Panc1 (cell line): ENCODE measurements around the gene ADARB2. TPM values are rescaled to one million over a fixed set of nuclear protein-coding genes. Genes with fewer than 3 reads are reported as not detected.

Experiments used
- ATAC-seq: fragments of 200-7000 bp; cut with Tn5 transposase; 2 replicates; pipeline ENCODE4 v1.9.1; 2020; ENCODE audit warnings: mild to moderate bottlenecking, moderate library complexity
- BruUV-seq: library from RNA; stranded (reverse); fragments of 400-500 nt; replicated peaks from 2 replicates; lab custom pipeline; 2021; lab: Mats Ljungman, UMichigan
- CTCF ChIA-PET: fragments of 300-600 bp; sonication (Branson Sonifier 250); formaldehyde crosslinking; loops from one replicate; lab custom pipeline; 2022; ENCODE audit warnings: antibody characterized with exemption; lab: Charles Lee
- POLR2A ChIA-PET: fragments of 300-600 bp; sonication (Branson Sonifier 250); formaldehyde crosslinking; loops from one replicate; lab custom pipeline; 2022; ENCODE audit warnings: antibody characterized with exemption; lab: Charles Lee
- DNase-seq: peaks from one replicate; pipeline ENCODE4 v3.0.0-alpha.2; 2010; ENCODE audit warnings: low read depth, low spot score
- H3K27ac ChIP-seq: 2 replicates; pipeline ENCODE4 v1.5.1; 2011; ENCODE audit warnings: mild to moderate bottlenecking, low read length, inconsistent platforms
- H3K27me3 ChIP-seq: fragments of 200-500 bp; sonication (Bioruptor generic); 2 replicates; pipeline ENCODE4 v1.6.0; 2014; ENCODE audit warnings: low read length, inconsistent platforms; ENCODE audit not compliant: control insufficient read depth, insufficient read depth
- H3K36me3 ChIP-seq: fragments of 200-500 bp; sonication (Bioruptor generic); 2 replicates; pipeline ENCODE4 v1.5.1; 2014; ENCODE audit warnings: inconsistent platforms, mild to moderate bottlenecking, low read length, moderate library complexity; ENCODE audit not compliant: control insufficient read depth, insufficient read depth
- H3K4me1 ChIP-seq: 2 replicates; pipeline ENCODE4 v1.5.1; 2011; ENCODE audit warnings: inconsistent platforms, mild to moderate bottlenecking, low read length, moderate library complexity; ENCODE audit not compliant: control insufficient read depth, insufficient read depth
- H3K4me3 ChIP-seq, 2 experiments: 2 replicates each; pipeline ENCODE4 v1.5.1; 2011 to 2012; ENCODE audit warnings: low read depth in 2 of 2, low read length in 2 of 2, mild to moderate bottlenecking in 2 of 2, inconsistent platforms in 1 of 2, moderate library complexity in 1 of 2
- H3K9me3 ChIP-seq: fragments of 200-500 bp; sonication (Bioruptor generic); 2 replicates; pipeline ENCODE4 v1.5.1; 2014; ENCODE audit warnings: low read depth, mild to moderate bottlenecking, inconsistent platforms, low read length, moderate library complexity; ENCODE audit not compliant: control insufficient read depth, insufficient read depth
- POLR2AphosphoS5 ChIP-seq: IDR thresholded peaks from 2 replicates; pipeline ENCODE4 v1.6.1; 2012; ENCODE audit warnings: mild to moderate bottlenecking, low read depth, low read length, moderate library complexity
- SIN3A ChIP-seq: IDR thresholded peaks from 2 replicates; pipeline ENCODE4 v1.6.1; 2012; ENCODE audit warnings: low read depth, mild to moderate bottlenecking, low read length, moderate library complexity, borderline replicate concordance; ENCODE audit not compliant: insufficient read depth
- TCF7L2 ChIP-seq: IDR thresholded peaks from 2 replicates; pipeline ENCODE4 v1.6.1; 2011; ENCODE audit warnings: mild to moderate bottlenecking, low read depth, low read length, inconsistent platforms
- in situ Hi-C: cut with HindIII; loops from 2 replicates; pipeline ENCODE4 v1.10.0; 2016; ENCODE audit warnings: low sequenced_read_pairs, low pct_unique_long_range_greater_than_20kb
- intact Hi-C: fragments of 100-400 bp; cut with micrococcal nuclease; formaldehyde crosslinking; loops from one replicate; pipeline ENCODE4 v1.10.0; 2022; ENCODE audit not compliant: unreplicated experiment
- total RNA-seq: library from RNA; stranded (reverse); gene quantifications from one replicate; pipeline ENCODE4 v1.2.1, GENCODE V29; 2021; ENCODE audit not compliant: unreplicated experiment
- TF ChIP-seq, protein P1 (sequence below): fragments of 450-650 bp; IDR thresholded peaks from 2 replicates; pipeline ENCODE4 v1.5.1; 2017; ENCODE audit warnings: mild to moderate bottlenecking
- TF ChIP-seq, protein P2 (sequence below), 2 experiments: IDR thresholded peaks; 2 replicates each; pipeline ENCODE4 v1.6.1; 2011 to 2012; ENCODE audit warnings: low read depth in 2 of 2, control low read depth in 1 of 2, low read length in 1 of 2, mild to moderate bottlenecking in 1 of 2, moderate library complexity in 1 of 2; ENCODE audit not compliant: insufficient read depth in 1 of 2

The ADARB2 gene
- total RNA-seq, 1 experiment from 2014 or later, result 0.31 TPM

DNA sequence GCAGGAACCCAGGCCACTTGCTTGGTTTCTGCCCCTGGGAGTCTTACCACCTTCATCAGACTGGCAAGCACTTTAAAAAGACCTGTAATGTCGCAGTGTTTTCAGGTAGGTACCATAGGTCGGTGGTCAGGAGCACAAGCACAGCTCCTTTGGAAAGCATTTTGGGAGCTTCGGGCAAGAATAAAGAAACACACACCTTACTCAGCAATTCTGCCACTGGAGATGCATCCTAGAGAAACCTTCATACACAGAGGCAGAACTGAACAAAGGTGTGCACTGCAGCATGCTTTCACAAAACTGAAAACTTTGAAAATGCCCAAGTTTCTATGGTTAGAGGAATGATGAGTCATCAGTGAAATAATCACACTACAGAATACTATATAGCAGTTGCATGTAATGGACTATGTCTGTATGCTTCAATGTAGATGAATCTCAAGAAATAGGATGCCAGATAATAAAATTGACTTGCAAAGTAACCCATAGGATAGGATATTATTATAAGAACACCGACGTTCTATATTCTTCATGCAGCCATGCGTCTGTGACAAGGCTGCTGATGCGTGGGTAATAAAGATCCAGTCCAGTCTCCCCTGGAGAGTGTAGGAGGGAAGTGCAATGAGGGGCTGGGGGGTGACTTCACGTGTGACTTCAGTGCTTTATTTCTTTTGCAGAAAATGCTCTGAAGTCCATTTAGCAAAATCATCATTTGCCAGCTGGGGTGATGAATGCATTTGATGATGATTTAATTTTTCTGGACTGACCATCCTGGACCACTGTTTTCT lies 371.6 kb downstream of the ADARB2 start:
- no peaks in the 10 kb centered on the region for H3K27me3 ChIP-seq
- H3K4me1 ChIP-seq, result no peaks in the 10 kb centered on the region
- POLR2A ChIA-PET, result no interaction called here
- CTCF ChIA-PET, result no interaction called here
- H3K36me3 ChIP-seq, result no peaks in the 10 kb centered on the region
- H3K4me3 ChIP-seq, result no peak overlapping the region
- BruUV-seq, result no TSS peak
- ATAC-seq, result no peak
- no peak for DNase-seq
- intact Hi-C loops (no loop called here), in situ Hi-C loops (no loop called here)
- H3K27ac ChIP-seq, result no peak overlapping the region
- TF ChIP-seq SIN3A, result no peak
- TF ChIP-seq, protein P1, sequence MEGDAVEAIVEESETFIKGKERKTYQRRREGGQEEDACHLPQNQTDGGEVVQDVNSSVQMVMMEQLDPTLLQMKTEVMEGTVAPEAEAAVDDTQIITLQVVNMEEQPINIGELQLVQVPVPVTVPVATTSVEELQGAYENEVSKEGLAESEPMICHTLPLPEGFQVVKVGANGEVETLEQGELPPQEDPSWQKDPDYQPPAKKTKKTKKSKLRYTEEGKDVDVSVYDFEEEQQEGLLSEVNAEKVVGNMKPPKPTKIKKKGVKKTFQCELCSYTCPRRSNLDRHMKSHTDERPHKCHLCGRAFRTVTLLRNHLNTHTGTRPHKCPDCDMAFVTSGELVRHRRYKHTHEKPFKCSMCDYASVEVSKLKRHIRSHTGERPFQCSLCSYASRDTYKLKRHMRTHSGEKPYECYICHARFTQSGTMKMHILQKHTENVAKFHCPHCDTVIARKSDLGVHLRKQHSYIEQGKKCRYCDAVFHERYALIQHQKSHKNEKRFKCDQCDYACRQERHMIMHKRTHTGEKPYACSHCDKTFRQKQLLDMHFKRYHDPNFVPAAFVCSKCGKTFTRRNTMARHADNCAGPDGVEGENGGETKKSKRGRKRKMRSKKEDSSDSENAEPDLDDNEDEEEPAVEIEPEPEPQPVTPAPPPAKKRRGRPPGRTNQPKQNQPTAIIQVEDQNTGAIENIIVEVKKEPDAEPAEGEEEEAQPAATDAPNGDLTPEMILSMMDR, result no peak
- TF ChIP-seq, protein P2, sequence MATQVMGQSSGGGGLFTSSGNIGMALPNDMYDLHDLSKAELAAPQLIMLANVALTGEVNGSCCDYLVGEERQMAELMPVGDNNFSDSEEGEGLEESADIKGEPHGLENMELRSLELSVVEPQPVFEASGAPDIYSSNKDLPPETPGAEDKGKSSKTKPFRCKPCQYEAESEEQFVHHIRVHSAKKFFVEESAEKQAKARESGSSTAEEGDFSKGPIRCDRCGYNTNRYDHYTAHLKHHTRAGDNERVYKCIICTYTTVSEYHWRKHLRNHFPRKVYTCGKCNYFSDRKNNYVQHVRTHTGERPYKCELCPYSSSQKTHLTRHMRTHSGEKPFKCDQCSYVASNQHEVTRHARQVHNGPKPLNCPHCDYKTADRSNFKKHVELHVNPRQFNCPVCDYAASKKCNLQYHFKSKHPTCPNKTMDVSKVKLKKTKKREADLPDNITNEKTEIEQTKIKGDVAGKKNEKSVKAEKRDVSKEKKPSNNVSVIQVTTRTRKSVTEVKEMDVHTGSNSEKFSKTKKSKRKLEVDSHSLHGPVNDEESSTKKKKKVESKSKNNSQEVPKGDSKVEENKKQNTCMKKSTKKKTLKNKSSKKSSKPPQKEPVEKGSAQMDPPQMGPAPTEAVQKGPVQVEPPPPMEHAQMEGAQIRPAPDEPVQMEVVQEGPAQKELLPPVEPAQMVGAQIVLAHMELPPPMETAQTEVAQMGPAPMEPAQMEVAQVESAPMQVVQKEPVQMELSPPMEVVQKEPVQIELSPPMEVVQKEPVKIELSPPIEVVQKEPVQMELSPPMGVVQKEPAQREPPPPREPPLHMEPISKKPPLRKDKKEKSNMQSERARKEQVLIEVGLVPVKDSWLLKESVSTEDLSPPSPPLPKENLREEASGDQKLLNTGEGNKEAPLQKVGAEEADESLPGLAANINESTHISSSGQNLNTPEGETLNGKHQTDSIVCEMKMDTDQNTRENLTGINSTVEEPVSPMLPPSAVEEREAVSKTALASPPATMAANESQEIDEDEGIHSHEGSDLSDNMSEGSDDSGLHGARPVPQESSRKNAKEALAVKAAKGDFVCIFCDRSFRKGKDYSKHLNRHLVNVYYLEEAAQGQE (IDR thresholded peaks at IDR 0.05; ENCODE audit: insufficient read depth in 1 of 2, low read depth in 2 of 2, low read length in 1 of 2), result no peak
- no peak for TF ChIP-seq TCF7L2
- TF ChIP-seq POLR2AphosphoS5, result no peak
- H3K9me3 ChIP-seq, result no peaks in the 10 kb centered on the region

DNA sequence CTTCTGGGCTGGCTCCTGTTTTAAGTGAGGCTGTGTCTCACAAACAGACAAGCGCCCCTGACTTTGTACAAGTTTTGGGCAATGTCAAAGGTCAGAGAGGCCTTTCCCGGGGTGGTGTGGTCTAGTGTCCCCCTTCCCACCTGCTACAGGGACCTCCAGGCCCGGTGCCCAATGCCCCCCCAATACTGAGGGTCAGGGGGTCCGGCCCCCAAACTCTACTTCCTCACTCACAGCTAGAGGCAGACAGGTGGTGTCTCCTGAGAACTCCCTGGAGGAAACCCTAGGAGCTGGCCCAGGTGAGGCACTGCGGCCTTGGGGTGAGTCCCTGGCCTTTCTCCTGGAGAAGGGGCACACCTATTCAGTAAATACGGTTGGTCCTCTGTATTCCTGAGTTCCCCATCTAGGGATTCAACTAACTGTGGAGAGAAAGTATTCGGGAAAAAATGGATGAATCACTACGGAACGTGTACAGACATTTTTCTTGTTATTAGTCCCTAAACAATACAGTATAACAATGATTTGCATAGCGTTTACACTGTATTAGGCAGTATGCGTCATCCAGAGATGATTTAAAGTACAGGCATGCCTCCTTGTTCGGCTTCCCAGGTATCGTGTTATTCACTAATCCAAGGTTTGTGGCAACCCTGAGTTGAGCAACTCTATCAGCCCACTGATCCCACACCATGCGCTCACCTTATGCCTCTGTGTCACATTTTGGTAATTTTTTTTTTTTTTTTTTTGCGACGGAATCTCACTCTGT lies 373.0 kb downstream of the ADARB2 start:
- POLR2A ChIA-PET, result no interaction called here
- Histone ChIP-seq H3K4me3 (no peak overlapping the region), H3K27me3 (no peaks in the 10 kb centered on the region), H3K9me3 (no peaks in the 10 kb centered on the region), H3K36me3 (no peaks in the 10 kb centered on the region), H3K4me1 (no peaks in the 10 kb centered on the region), H3K27ac (no peak overlapping the region)
- intact Hi-C loops (no loop called here), in situ Hi-C loops (no loop called here)
- DNase-seq (no peak), ATAC-seq (no peak)
- no TSS peak for BruUV-seq
- no peak for TF ChIP-seq POLR2AphosphoS5
- TF ChIP-seq, protein P2 (IDR thresholded peaks at IDR 0.05; ENCODE audit: insufficient read depth in 1 of 2, low read depth in 2 of 2, low read length in 1 of 2), result no peak
- TF ChIP-seq, protein P1, result no peak
- no peak for TF ChIP-seq TCF7L2
- TF ChIP-seq SIN3A, result no peak
- CTCF ChIA-PET, result interaction anchor here (0.7 kb wide), 1 partner anchor 276 kb away, joined by 13 read pairs; no protein-coding TSS in a partner anchor
